CD4-positive, CD25-positive, alpha-beta regulatory T cell (primary cell): Measurements from ENCODE around the gene EML4. TPM values are rescaled to one million over a fixed set of nuclear protein-coding genes. Genes with fewer than 3 reads are reported as not detected.

Experiments used
- ATAC-seq, 2 donors: fragments of 150-1000 bp; cut with Tn5 transposase; one replicate each; pipeline ENCODE4 v1.10.0; 2021; ENCODE audit warnings: low read depth in 2 of 2, moderate number of reproducible peaks in 2 of 2, moderate library complexity in 1 of 2
- DNase-seq, 3 donors: peaks; one replicate each; pipeline versions ENCODE4 v3.0.0 to v3.0.0-alpha.2; 2012 to 2022; ENCODE audit warnings: mixed read lengths in 1 of 3
- H3K27ac ChIP-seq: one replicate; pipeline ENCODE4 v1.7.0; 2013; ENCODE audit warnings: mild to moderate bottlenecking, low read length; ENCODE audit not compliant: insufficient read depth, poor library complexity, severe bottlenecking
- H3K27me3 ChIP-seq: one replicate; pipeline ENCODE4 v1.7.0; 2013; ENCODE audit warnings: low read length; ENCODE audit not compliant: control insufficient read depth, insufficient read depth
- H3K36me3 ChIP-seq: one replicate; pipeline ENCODE4 v1.7.0; 2013; ENCODE audit warnings: mild to moderate bottlenecking, low read length, moderate library complexity; ENCODE audit not compliant: control insufficient read depth, insufficient read depth
- H3K4me1 ChIP-seq: 2 replicates; pipeline ENCODE4 v1.7.0; 2013; ENCODE audit warnings: mild to moderate bottlenecking, low read length; ENCODE audit not compliant: insufficient read depth, control insufficient read depth, poor library complexity, severe bottlenecking
- H3K4me3 ChIP-seq: one replicate; pipeline ENCODE4 v1.7.0; 2013; ENCODE audit warnings: low read depth, mild to moderate bottlenecking, low read length, moderate library complexity
- H3K9me3 ChIP-seq, 2 experiments: 1 replicate in 1 of 2; 2 replicates in 1 of 2; pipeline ENCODE4 v1.7.0; 2013; ENCODE audit warnings: low read length in 2 of 2, mild to moderate bottlenecking in 1 of 2, moderate library complexity in 1 of 2; ENCODE audit not compliant: control insufficient read depth in 2 of 2
- H3K27ac Mint-ChIP-seq, 3 donors: one replicate each; pipeline ENCODE4 v1.8.0; 2020 to 2022; ENCODE audit warnings: mild to moderate bottlenecking in 3 of 3, mixed read lengths in 3 of 3, moderate library complexity in 2 of 3
- H3K27me3 Mint-ChIP-seq: one replicate; pipeline ENCODE4 v1.8.0; 2022; ENCODE audit warnings: mild to moderate bottlenecking, mixed read lengths
- H3K36me3 Mint-ChIP-seq: one replicate; pipeline ENCODE4 v1.8.0; 2020; ENCODE audit warnings: mixed read lengths
- H3K4me1 Mint-ChIP-seq, 4 donors: one replicate each; pipeline ENCODE4 v1.8.0; 2020 to 2022; ENCODE audit warnings: mixed read lengths in 4 of 4, mild to moderate bottlenecking in 1 of 4
- H3K4me3 Mint-ChIP-seq, 4 donors: one replicate each; pipeline ENCODE4 v1.8.0; 2020 to 2022; ENCODE audit warnings: mild to moderate bottlenecking in 4 of 4, mixed read lengths in 4 of 4, moderate library complexity in 3 of 4
- H3K9me3 Mint-ChIP-seq, 7 donors: one replicate each; pipeline ENCODE4 v1.8.0; 2020 to 2022; ENCODE audit warnings: mixed read lengths in 7 of 7, mild to moderate bottlenecking in 3 of 7, moderate library complexity in 2 of 7
- polyA plus RNA-seq, 4 donors: library from polyadenylated mRNA; unstranded; fragments of 300-500 nt; fragmentation: Illumina TruSeq; gene quantifications; one replicate each; pipeline ENCODE4 v1.2.3, GENCODE V29; 2021
- total RNA-seq: library from RNA; stranded (reverse); gene quantifications from one replicate; pipeline ENCODE4 v1.2.3, GENCODE V29; 2022

Gene EML4
- total and polyA plus RNA-seq, 5 donors from 2014 or later, result 83.7 to 293 (median 90.1) TPM

DNA sequence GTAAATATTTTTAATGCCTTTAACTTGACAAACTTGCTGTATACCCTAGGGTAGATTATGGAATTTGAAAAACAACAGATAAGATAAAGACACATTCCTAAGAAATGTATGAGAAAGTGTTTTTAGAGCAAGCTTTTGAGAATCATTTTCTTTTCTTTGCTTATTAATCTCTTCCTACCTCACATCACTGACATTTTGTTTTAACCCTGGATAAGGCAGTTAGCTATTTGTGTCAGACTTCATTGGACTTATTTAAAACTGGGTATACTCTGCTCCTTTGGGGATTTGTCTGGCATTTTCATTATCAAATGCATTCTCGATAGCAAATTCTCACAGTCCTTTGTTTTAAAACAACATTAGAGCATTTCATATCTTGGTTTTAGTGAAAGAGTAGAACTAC, 17.2 kb downstream of the EML4 start:
- peaks cover 12% of the 10 kb centered on the region for H3K36me3 ChIP-seq
- Mint-ChIP-seq H3K4me3 (no peak overlapping the region), H3K27ac (peak overlapping the region in 2 of 3 donors; percentile 3 to 28), H3K27me3 (no peaks in the 10 kb centered on the region), H3K9me3 (no peaks in the 10 kb centered on the region), H3K4me1 (peaks cover 44 to 93% (median 77%) of the 10 kb centered on the region in 4 donors), H3K36me3 (peaks cover 27% of the 10 kb centered on the region)
- peaks cover 74% of the 10 kb centered on the region for H3K4me1 ChIP-seq
- no peaks in the 10 kb centered on the region for H3K9me3 ChIP-seq
- H3K27ac ChIP-seq, result no peak overlapping the region
- ATAC-seq, result no peak
- no peaks in the 10 kb centered on the region for H3K27me3 ChIP-seq
- no peak for DNase-seq
- H3K4me3 ChIP-seq, result no peak overlapping the region

DNA sequence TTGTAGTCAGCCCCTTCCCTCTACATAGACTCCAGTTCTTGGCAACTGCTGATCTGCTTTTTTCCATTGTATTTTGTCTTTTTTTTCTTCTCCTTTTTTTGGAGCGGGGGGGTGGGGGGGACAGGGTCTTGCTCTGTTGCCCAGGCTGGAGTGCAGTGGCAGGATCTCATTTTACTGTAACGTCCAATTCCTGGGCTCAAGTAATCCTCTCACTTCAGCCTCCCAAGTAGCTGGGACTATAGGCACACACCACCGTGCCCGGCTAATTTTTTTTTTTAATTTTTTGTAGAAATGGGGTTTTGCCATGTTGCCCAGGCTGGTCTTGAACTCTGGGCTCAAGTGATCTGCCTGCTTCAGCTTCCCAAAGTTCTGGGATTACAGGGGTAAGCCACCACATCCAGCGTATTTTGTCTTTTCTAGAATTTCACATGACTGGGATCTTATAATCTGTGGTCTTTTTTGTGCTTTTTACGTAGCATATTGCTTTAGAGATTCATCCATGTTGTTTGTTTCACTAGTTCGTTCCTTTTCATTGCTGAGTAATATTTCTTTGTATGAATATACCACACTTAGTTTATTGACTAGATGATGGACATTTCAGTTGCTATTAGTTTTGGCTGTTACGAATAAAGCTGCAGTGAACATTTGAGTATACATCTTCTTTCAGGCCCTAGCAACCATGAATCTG, 17.9 kb downstream of the EML4 start:
- H3K27ac Mint-ChIP-seq, result peak overlapping the region in 1 of 3 donors; percentile 66
- H3K9me3 Mint-ChIP-seq, result no peaks in the 10 kb centered on the region
- peak overlapping the region in 2 of 4 donors; percentile 1 to 33 for H3K4me3 Mint-ChIP-seq
- no peaks in the 10 kb centered on the region for H3K27me3 Mint-ChIP-seq
- ATAC-seq, result no peak
- H3K36me3 ChIP-seq, result peaks cover 12% of the 10 kb centered on the region
- no peak for DNase-seq
- peaks cover 24% of the 10 kb centered on the region for H3K36me3 Mint-ChIP-seq
- no peaks in the 10 kb centered on the region for H3K27me3 ChIP-seq
- no peak overlapping the region for H3K27ac ChIP-seq
- peaks cover 74% of the 10 kb centered on the region for H3K4me1 ChIP-seq
- no peaks in the 10 kb centered on the region for H3K9me3 ChIP-seq
- peaks cover 44 to 93% (median 76%) of the 10 kb centered on the region in 4 donors for H3K4me1 Mint-ChIP-seq
- H3K4me3 ChIP-seq, result no peak overlapping the region

- Histone ChIP-seq H3K27me3 (no peaks in the 10 kb centered on the region), H3K9me3 (no peaks in the 10 kb centered on the region), H3K27ac (no peak overlapping the region), H3K36me3 (peaks cover 6% of the 10 kb centered on the region), H3K4me3 (no peak overlapping the region), H3K4me1 (peaks cover 74% of the 10 kb centered on the region)
- no peak for DNase-seq
- peaks cover 16% of the 10 kb centered on the region for H3K36me3 Mint-ChIP-seq
- no peaks in the 10 kb centered on the region for H3K27me3 Mint-ChIP-seq
- H3K27ac Mint-ChIP-seq, result peak overlapping the region in 1 of 3 donors; percentile 66
- peaks cover 49 to 93% (median 75%) of the 10 kb centered on the region in 4 donors for H3K4me1 Mint-ChIP-seq
- H3K9me3 Mint-ChIP-seq, result no peaks in the 10 kb centered on the region
- H3K4me3 Mint-ChIP-seq, result peak overlapping the region in 1 of 4 donors; percentile 33
- no peak for ATAC-seq
These were observed 18.7 kb downstream of the EML4 start for GRCh38 chr2:42187886-42188285.

DNA sequence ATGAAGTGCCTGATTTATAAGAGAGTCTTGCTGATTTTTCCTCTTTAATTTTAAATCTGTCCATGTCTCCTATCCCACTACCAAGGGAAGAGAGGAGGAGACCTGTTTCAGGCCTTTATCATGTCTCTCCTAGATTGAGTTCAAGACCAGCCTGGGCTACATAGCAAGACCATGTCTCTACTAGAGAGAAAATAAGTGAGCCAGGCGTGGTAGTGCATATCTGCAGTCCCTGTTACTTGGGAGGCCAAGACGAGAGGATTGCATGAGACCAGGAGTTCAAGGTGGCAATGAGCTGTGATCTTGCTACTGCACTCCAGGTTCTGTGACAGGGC, 20.0 kb downstream of the EML4 start:
- Histone ChIP-seq H3K4me1 (peaks cover 76% of the 10 kb centered on the region), H3K9me3 (no peaks in the 10 kb centered on the region), H3K27me3 (no peaks in the 10 kb centered on the region), H3K36me3 (peaks cover 6% of the 10 kb centered on the region), H3K27ac (peak overlapping the region; percentile 10), H3K4me3 (no peak overlapping the region)
- ATAC-seq, result no peak
- Mint-ChIP-seq H3K27me3 (no peaks in the 10 kb centered on the region), H3K4me1 (peaks cover 57 to 96% (median 76%) of the 10 kb centered on the region in 4 donors), H3K4me3 (peak overlapping the region in 1 of 4 donors; percentile 17), H3K27ac (peak overlapping the region in 2 of 3 donors; percentile 18 to 75), H3K9me3 (no peaks in the 10 kb centered on the region), H3K36me3 (peaks cover 16% of the 10 kb centered on the region)
- DNase-seq, result no peak

- Mint-ChIP-seq H3K36me3 (peaks cover 12% of the 10 kb centered on the region), H3K27ac (peak overlapping the region in 2 of 3 donors; percentile 65 to 91), H3K4me1 (peaks cover 52 to 93% (median 75%) of the 10 kb centered on the region in 4 donors), H3K27me3 (no peaks in the 10 kb centered on the region), H3K4me3 (peak overlapping the region; percentile 39 to 66 (median 42)), H3K9me3 (no peaks in the 10 kb centered on the region)
- Histone ChIP-seq H3K27ac (no peak overlapping the region), H3K4me1 (peaks cover 76% of the 10 kb centered on the region), H3K9me3 (no peaks in the 10 kb centered on the region), H3K36me3 (peaks cover 7% of the 10 kb centered on the region), H3K4me3 (peak overlapping the region; percentile 45), H3K27me3 (no peaks in the 10 kb centered on the region)
- DNase-seq (no peak), ATAC-seq (no peak)
These were observed 21.0 kb downstream of the EML4 start for GRCh38 chr2:42190191-42190590.

DNA sequence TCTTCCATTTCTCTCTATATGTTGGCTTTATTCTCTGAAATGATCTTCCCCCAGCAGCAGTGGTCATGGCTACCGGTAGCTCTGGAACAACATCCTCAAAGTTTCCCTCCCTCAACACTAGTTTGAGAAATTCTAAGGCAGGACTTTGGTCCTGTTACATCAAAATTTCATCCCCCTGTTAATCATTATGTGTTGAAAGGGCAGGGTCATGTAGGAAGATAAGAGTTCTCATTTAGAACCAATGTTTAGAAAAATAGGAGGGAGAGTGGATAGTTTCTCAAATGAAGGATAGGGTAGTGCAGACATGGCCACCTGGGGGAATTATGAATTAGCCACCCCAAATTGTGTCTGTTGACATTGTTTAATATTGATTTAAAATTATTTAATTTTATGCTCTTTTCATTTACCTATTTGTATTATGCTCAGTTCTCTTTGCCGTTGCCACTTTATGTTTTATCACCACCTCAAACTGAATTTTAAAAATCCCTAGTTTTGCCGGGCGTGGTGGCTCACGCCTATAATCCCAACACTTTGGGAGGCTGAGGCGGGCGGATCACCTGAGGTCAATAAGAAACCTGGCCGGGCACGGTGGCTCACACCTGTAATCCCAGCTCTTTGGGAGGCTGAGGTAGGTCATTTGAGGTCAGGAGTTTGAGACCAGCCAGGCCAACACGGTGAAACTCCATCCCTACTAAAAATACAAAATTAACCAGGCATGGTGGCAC, 22.3 kb downstream of the EML4 start:
- H3K27ac Mint-ChIP-seq, result peak overlapping the region; percentile 57 to 97 (median 83)
- no peak for ATAC-seq
- no peaks in the 10 kb centered on the region for H3K27me3 ChIP-seq
- H3K27ac ChIP-seq, result peak overlapping the region; percentile 1
- no peak for DNase-seq
- no peaks in the 10 kb centered on the region for H3K27me3 Mint-ChIP-seq
- H3K4me1 ChIP-seq, result peaks cover 76% of the 10 kb centered on the region
- peaks cover 12% of the 10 kb centered on the region for H3K36me3 Mint-ChIP-seq
- no peaks in the 10 kb centered on the region for H3K9me3 ChIP-seq
- H3K4me3 ChIP-seq, result peak overlapping the region; percentile 45
- peak overlapping the region in 3 of 4 donors; percentile 2 to 71 (median 62) for H3K4me3 Mint-ChIP-seq
- peaks cover 53 to 91% (median 74%) of the 10 kb centered on the region in 4 donors for H3K4me1 Mint-ChIP-seq
- peaks cover 6% of the 10 kb centered on the region for H3K36me3 ChIP-seq
- H3K9me3 Mint-ChIP-seq, result no peaks in the 10 kb centered on the region

DNA sequence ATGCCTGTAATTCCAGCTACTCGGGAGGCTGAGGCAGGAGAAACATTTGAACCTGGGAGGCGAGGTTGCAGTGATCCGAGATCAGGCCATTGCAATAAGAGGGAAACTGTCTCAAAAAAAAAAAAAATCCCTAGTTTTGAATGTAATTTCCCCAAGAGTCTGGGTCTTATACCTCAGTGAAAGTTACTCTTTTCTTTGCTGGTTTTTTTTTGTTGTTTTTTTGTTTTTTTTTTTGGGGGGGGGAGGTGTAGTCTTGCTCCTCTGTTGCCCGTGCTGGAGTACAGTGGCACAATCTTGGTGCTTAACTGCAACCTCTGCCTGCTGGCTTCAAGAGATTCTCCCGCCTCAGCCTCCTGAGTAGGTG, 22.8 kb downstream of the EML4 start:
- H3K9me3 Mint-ChIP-seq, result no peaks in the 10 kb centered on the region
- Histone ChIP-seq H3K27me3 (no peaks in the 10 kb centered on the region), H3K4me1 (peaks cover 77% of the 10 kb centered on the region), H3K36me3 (peaks cover 6% of the 10 kb centered on the region), H3K9me3 (no peaks in the 10 kb centered on the region), H3K27ac (peak overlapping the region; percentile 60), H3K4me3 (no peak overlapping the region)
- H3K36me3 Mint-ChIP-seq, result peaks cover 12% of the 10 kb centered on the region
- DNase-seq (no peak), ATAC-seq (no peak)
- H3K4me1 Mint-ChIP-seq, result peaks cover 59 to 93% (median 76%) of the 10 kb centered on the region in 4 donors
- peak overlapping the region; percentile 57 to 97 (median 83) for H3K27ac Mint-ChIP-seq
- H3K4me3 Mint-ChIP-seq, result peak overlapping the region in 2 of 4 donors; percentile 52 to 64
- no peaks in the 10 kb centered on the region for H3K27me3 Mint-ChIP-seq
